ENCODE measurements around the gene FN3K. TPM values are rescaled to one million over a fixed set of nuclear protein-coding genes. Genes with fewer than 3 reads are reported as not detected.

Gene FN3K
- total and polyA plus RNA-seq, 2 of the 13 experiments (the other 11 are each of a cell fraction or from before 2014, with no cell fraction given), result 3.5 to 12.2 TPM

DNA sequence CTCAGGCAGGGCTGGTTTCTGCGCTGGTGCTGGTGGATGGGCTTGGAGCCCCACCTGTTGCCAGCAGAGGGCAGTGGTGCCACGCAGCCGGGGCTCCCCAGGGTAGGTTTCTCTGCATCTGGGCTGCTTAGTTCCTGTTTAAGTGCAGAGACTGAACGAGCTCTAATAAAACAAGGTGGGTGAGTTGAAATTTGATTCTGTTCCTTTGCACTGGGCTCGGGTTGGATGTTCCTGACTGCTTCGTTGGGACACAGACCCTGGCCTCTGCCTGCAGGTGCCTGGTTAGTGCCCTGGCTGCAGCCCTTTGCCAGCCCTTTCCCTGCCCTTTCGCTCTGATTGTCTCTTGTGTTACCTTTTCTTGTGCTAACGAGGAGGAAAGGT lies 46.5 kb downstream of the FN3K start:
- in situ Hi-C loops (cut with HindIII; ENCODE audit: extremely low pct_ligation_motif_present, low pct_unique_long_range_greater_than_20kb) (loop anchor here (5.0 kb wide), 1 partner anchor 145 kb away; no protein-coding TSS in a partner anchor), intact Hi-C loops (cut with micrococcal nuclease; ENCODE audit: unreplicated experiment) (no loop called here)
- Histone ChIP-seq H3K4me3 (replicated peaks in 1 of 3; ENCODE audit: insufficient read depth in 1 of 3, low read depth in 2 of 3, low read length in 3 of 3) (no peak overlapping the region), H3K4me1 (ENCODE audit: insufficient read depth, low read length) (no peaks in the 10 kb centered on the region), H2AFZ (ENCODE audit: low read length) (no peak overlapping the region), H3K27ac (ENCODE audit: extremely low read length, insufficient read depth, low read length) (no peak overlapping the region), H3K27me3 (ENCODE audit: control insufficient read depth in 1 of 2, insufficient read depth in 2 of 2, low read length in 2 of 2) (no peaks in the 10 kb centered on the region), H3K9ac (ENCODE audit: insufficient read depth, low read depth, low read length) (no peak overlapping the region), H3K36me3 (replicated peaks in 1 of 2; ENCODE audit: control insufficient read depth in 1 of 2, insufficient read depth in 2 of 2, low read length in 2 of 2) (peaks cover 17 to 29% of the 10 kb centered on the region in 2 experiments; a peak in 4 of 5 replicates), H3K79me2 (ENCODE audit: insufficient read depth, low read length) (no peaks in the 10 kb centered on the region), H4K20me1 (ENCODE audit: insufficient read depth, low read length) (no peaks in the 10 kb centered on the region), H3K9me3 (ENCODE audit: low read length) (no peaks in the 10 kb centered on the region), H3K4me2 (ENCODE audit: low read depth, low read length) (no peak overlapping the region)
- 33% methylated on average over 7 of the region's 8 CpGs for WGBS (ENCODE audit: low lambda C conversion rate)
- no TSS peak for BruUV-seq (replicated peaks)
- ATAC-seq (peak; percentile 97), FAIRE-seq (peak; percentile 73), DNase-seq (ENCODE audit: low spot score) (peak; percentile 50)
- CTCF ChIA-PET (ENCODE audit: low intra/inter-chr PET ratio, low total read pairs), result interaction anchor here (0.7 to 2.6 kb wide), 6 partner anchors 114 to 424 kb away, joined by 3 to 21 read pairs (median 12); no protein-coding TSS in a partner anchor
- POLR2A ChIA-PET, result no interaction called here
- TF ChIP-seq SAP130 (CRISPR knock-in tag; IDR thresholded peaks at IDR 0.05; ENCODE audit: low read depth) (no peak), ZNF768 (CRISPR knock-in tag; IDR thresholded peaks at IDR 0.05) (peak; percentile 51; the same call in 1 of the 2 replicates), PITX1 (CRISPR knock-in tag; IDR thresholded peaks at IDR 0.05) (0 out of 2 replicates have a peak, but pooled peaks have one; percentile 48), ZNF331 (CRISPR knock-in tag; IDR thresholded peaks at IDR 0.05) (peak; percentile 41; the same call in 1 of the 2 replicates), ATF7 (IDR thresholded peaks at IDR 0.05) (no peak), ATF7 (CRISPR knock-in tag; IDR thresholded peaks at IDR 0.05) (no peak), AHR (CRISPR knock-in tag; IDR thresholded peaks at IDR 0.05) (0 out of 2 replicates have a peak, but pooled peaks have one; percentile 62), ZBTB8A (CRISPR knock-in tag; IDR thresholded peaks at IDR 0.05; ENCODE audit: borderline replicate concordance, low read depth) (no peak), ZNF619 (CRISPR knock-in tag; IDR thresholded peaks at IDR 0.05) (0 out of 2 replicates have a peak, but pooled peaks have one; percentile 7), ZBTB38 (CRISPR knock-in tag; IDR thresholded peaks at IDR 0.05) (peak; percentile 65; the same call in 1 of the 2 replicates), MEF2D (CRISPR knock-in tag; IDR thresholded peaks at IDR 0.05) (0 out of 2 replicates have a peak, but pooled peaks have one; percentile 49), ZNF564 (CRISPR knock-in tag; IDR thresholded peaks at IDR 0.05) (no peak)
- TF ChIP-seq, protein P1, sequence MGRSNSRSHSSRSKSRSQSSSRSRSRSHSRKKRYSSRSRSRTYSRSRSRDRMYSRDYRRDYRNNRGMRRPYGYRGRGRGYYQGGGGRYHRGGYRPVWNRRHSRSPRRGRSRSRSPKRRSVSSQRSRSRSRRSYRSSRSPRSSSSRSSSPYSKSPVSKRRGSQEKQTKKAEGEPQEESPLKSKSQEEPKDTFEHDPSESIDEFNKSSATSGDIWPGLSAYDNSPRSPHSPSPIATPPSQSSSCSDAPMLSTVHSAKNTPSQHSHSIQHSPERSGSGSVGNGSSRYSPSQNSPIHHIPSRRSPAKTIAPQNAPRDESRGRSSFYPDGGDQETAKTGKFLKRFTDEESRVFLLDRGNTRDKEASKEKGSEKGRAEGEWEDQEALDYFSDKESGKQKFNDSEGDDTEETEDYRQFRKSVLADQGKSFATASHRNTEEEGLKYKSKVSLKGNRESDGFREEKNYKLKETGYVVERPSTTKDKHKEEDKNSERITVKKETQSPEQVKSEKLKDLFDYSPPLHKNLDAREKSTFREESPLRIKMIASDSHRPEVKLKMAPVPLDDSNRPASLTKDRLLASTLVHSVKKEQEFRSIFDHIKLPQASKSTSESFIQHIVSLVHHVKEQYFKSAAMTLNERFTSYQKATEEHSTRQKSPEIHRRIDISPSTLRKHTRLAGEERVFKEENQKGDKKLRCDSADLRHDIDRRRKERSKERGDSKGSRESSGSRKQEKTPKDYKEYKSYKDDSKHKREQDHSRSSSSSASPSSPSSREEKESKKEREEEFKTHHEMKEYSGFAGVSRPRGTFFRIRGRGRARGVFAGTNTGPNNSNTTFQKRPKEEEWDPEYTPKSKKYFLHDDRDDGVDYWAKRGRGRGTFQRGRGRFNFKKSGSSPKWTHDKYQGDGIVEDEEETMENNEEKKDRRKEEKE (IDR thresholded peaks at IDR 0.05), result no peak
- TF ChIP-seq, protein P2, sequence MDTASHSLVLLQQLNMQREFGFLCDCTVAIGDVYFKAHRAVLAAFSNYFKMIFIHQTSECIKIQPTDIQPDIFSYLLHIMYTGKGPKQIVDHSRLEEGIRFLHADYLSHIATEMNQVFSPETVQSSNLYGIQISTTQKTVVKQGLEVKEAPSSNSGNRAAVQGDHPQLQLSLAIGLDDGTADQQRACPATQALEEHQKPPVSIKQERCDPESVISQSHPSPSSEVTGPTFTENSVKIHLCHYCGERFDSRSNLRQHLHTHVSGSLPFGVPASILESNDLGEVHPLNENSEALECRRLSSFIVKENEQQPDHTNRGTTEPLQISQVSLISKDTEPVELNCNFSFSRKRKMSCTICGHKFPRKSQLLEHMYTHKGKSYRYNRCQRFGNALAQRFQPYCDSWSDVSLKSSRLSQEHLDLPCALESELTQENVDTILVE (CRISPR knock-in tag; IDR thresholded peaks at IDR 0.05), result peak; percentile 54; the same call in 1 of the 2 replicates
- TF ChIP-seq, protein P3, sequence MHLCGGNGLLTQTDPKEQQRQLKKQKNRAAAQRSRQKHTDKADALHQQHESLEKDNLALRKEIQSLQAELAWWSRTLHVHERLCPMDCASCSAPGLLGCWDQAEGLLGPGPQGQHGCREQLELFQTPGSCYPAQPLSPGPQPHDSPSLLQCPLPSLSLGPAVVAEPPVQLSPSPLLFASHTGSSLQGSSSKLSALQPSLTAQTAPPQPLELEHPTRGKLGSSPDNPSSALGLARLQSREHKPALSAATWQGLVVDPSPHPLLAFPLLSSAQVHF (CRISPR knock-in tag; IDR thresholded peaks at IDR 0.05), result no peak
- TF ChIP-seq, protein P4, sequence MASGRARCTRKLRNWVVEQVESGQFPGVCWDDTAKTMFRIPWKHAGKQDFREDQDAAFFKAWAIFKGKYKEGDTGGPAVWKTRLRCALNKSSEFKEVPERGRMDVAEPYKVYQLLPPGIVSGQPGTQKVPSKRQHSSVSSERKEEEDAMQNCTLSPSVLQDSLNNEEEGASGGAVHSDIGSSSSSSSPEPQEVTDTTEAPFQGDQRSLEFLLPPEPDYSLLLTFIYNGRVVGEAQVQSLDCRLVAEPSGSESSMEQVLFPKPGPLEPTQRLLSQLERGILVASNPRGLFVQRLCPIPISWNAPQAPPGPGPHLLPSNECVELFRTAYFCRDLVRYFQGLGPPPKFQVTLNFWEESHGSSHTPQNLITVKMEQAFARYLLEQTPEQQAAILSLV (CRISPR knock-in tag; IDR thresholded peaks at IDR 0.05; ENCODE audit: borderline replicate concordance), result 0 out of 2 replicates have a peak, but pooled peaks have one; percentile 37
